GM20431 (cell line): ENCODE results near the gene ARID3C.

Experiments used
- in situ Hi-C: fragments of 300-500 bp; cut with MseI, MboI; formaldehyde crosslinking; loops from one replicate; pipeline ENCODE4 v1.15.0; 2020; ENCODE audit warnings: low sequenced_read_pairs; ENCODE audit not compliant: unreplicated experiment

ARID3C gene

GRCh38 chr9:34628656-34629490 lies at the start of gene ARID3C:
Gene ARID3C (minus strand): TSS chr9:34629066. CDS start chr9:34628014, 1,052 bp downstream.
- in situ Hi-C loops, result no loop called here

GRCh38 chr9:34675869-34676268 lies 47.0 kb upstream of the ARID3C start:
- in situ Hi-C loops, result loop anchor here (25.0 kb wide), 1 partner anchor 111 kb away; no protein-coding TSS in a partner anchor

GRCh38 chr9:34675048-34675714 lies 46.3 kb upstream of the ARID3C start:
- in situ Hi-C loops, result loop anchor here (25.0 kb wide), 1 partner anchor 112 kb away; no protein-coding TSS in a partner anchor

GRCh38 chr9:34674440-34674839 lies 45.6 kb upstream of the ARID3C start:
- in situ Hi-C loops, result no loop called here

GRCh38 chr9:34671307-34671706 lies 42.4 kb upstream of the ARID3C start:
- in situ Hi-C loops, result no loop called here

- in situ Hi-C loops, result no loop called here
Observed at GRCh38 chr9:34669809-34670562, 41.1 kb upstream of the ARID3C start.

GRCh38 chr9:34665381-34666250 lies 36.8 kb upstream of the ARID3C start:
- in situ Hi-C loops, result no loop called here

GRCh38 chr9:34665067-34665380 lies 36.2 kb upstream of the ARID3C start:
- in situ Hi-C loops, result no loop called here

GRCh38 chr9:34664281-34665066 lies 35.6 kb upstream of the ARID3C start:
- in situ Hi-C loops, result no loop called here

GRCh38 chr9:34663303-34663605 lies 34.4 kb upstream of the ARID3C start:
- in situ Hi-C loops, result no loop called here

- in situ Hi-C loops, result no loop called here
Observed at GRCh38 chr9:34662526-34663302, 33.8 kb upstream of the ARID3C start, which contains the start of gene CCL27. Gene CCL27 (minus strand): TSS chr9:34662657. CDS start chr9:34662633, 24 bp downstream.

- in situ Hi-C loops, result no loop called here
Observed at GRCh38 chr9:34659592-34660253, 30.9 kb upstream of the ARID3C start.

- in situ Hi-C loops, result no loop called here
Observed at GRCh38 chr9:34658461-34658860, 29.6 kb upstream of the ARID3C start.

- in situ Hi-C loops, result no loop called here
Observed at GRCh38 chr9:34656992-34657391, 28.1 kb upstream of the ARID3C start.

- in situ Hi-C loops, result no loop called here
Observed at GRCh38 chr9:34655394-34655793, 26.5 kb upstream of the ARID3C start.

- in situ Hi-C loops, result no loop called here
Observed at GRCh38 chr9:34654323-34655051, 25.6 kb upstream of the ARID3C start.
